WTC11 (cell line): ENCODE measurements around the gene CDIP1. TPM values are rescaled to one million over a fixed set of nuclear protein-coding genes. Genes with fewer than 3 reads are reported as not detected.

Source experiments
- ATAC-seq: fragments of 200-7000 bp; cut with Tn5 transposase; 2 replicates; pipeline ENCODE4 v1.10.0; 2021; ENCODE audit warnings: mild to moderate bottlenecking, moderate library complexity
- CTCF ChIA-PET: fragments of 300-600 bp; sonication (Branson Sonifier 250); formaldehyde crosslinking; loops from one replicate; lab custom pipeline; 2021; ENCODE audit warnings: antibody characterized with exemption; lab: Charles Lee
- POLR2A ChIA-PET: fragments of 350-600 bp; sonication (Branson Sonifier 250); formaldehyde crosslinking; loops from one replicate; lab custom pipeline; 2021; ENCODE audit warnings: antibody characterized with exemption; lab: Charles Lee
- DNase-seq: peaks from one replicate; pipeline ENCODE4 v3.0.0; 2021; ENCODE audit warnings: low spot score
- H3K27ac Mint-ChIP-seq: 2 replicates; pipeline ENCODE4 v1.8.0; 2021; ENCODE audit warnings: mixed read lengths
- H3K27me3 Mint-ChIP-seq: 2 replicates; pipeline ENCODE4 v1.8.0; 2021; ENCODE audit warnings: low read depth, mild to moderate bottlenecking, moderate library complexity, mixed read lengths
- H3K36me3 Mint-ChIP-seq: 2 replicates; pipeline ENCODE4 v1.8.0; 2021; ENCODE audit warnings: mixed read lengths
- H3K4me1 Mint-ChIP-seq: 2 replicates; pipeline ENCODE4 v1.8.0; 2022; ENCODE audit warnings: mixed read lengths
- H3K4me3 Mint-ChIP-seq: 2 replicates; pipeline ENCODE4 v1.8.0; 2021; ENCODE audit warnings: mild to moderate bottlenecking, moderate library complexity, mixed read lengths
- H3K9me3 Mint-ChIP-seq: 2 replicates; pipeline ENCODE4 v1.8.0; 2021; ENCODE audit warnings: mixed read lengths
- AFF4 ChIP-seq: sonication (generic); formaldehyde crosslinking; IDR thresholded peaks from 2 replicates; pipeline ENCODE4 v1.8.1; 2023; ENCODE audit warnings: mild to moderate bottlenecking, missing genetic modification reagents, borderline replicate concordance
- ARID4B ChIP-seq: sonication (generic); formaldehyde crosslinking; IDR thresholded peaks from 2 replicates; pipeline ENCODE4 v1.8.0; 2023; ENCODE audit warnings: missing genetic modification reagents, mild to moderate bottlenecking, borderline replicate concordance
- ATF2 ChIP-seq: sonication (generic); formaldehyde crosslinking; IDR thresholded peaks from 2 replicates; pipeline ENCODE4 v1.8.1; 2022; ENCODE audit warnings: low read depth, missing genetic modification reagents, borderline replicate concordance
- E2F1 ChIP-seq: sonication (generic); formaldehyde crosslinking; IDR thresholded peaks from 2 replicates; pipeline ENCODE4 v1.8.0; 2022; ENCODE audit warnings: mild to moderate bottlenecking, missing genetic modification reagents
- ESRRA ChIP-seq: sonication (generic); formaldehyde crosslinking; IDR thresholded peaks from 2 replicates; pipeline ENCODE4 v1.8.1; 2022; ENCODE audit warnings: mild to moderate bottlenecking, missing genetic modification reagents, borderline replicate concordance
- ETV6 ChIP-seq: sonication (generic); formaldehyde crosslinking; IDR thresholded peaks from 2 replicates; pipeline ENCODE4 v1.8.1; 2022; ENCODE audit warnings: mild to moderate bottlenecking, missing genetic modification reagents
- FOXK1 ChIP-seq: sonication (generic); formaldehyde crosslinking; IDR thresholded peaks from 2 replicates; pipeline ENCODE4 v1.8.0; 2022; ENCODE audit warnings: mild to moderate bottlenecking, moderate library complexity, missing genetic modification reagents
- GABPB1 ChIP-seq: sonication (generic); formaldehyde crosslinking; IDR thresholded peaks from 2 replicates; pipeline ENCODE4 v1.8.1; 2023; ENCODE audit warnings: mild to moderate bottlenecking, missing genetic modification reagents
- MYBL2 ChIP-seq: sonication (generic); formaldehyde crosslinking; IDR thresholded peaks from 2 replicates; pipeline ENCODE4 v1.8.1; 2023; ENCODE audit warnings: mild to moderate bottlenecking, moderate library complexity, missing genetic modification reagents
- NFYB ChIP-seq: sonication (generic); formaldehyde crosslinking; conservative IDR thresholded peaks from 2 replicates; pipeline ENCODE4 v1.8.0; 2022; ENCODE audit warnings: low read depth, missing genetic modification reagents
- USF1 ChIP-seq: sonication (generic); formaldehyde crosslinking; IDR thresholded peaks from 2 replicates; pipeline ENCODE4 v1.8.0; 2022; ENCODE audit warnings: mild to moderate bottlenecking, missing genetic modification reagents
- ZBTB21 ChIP-seq: sonication (generic); formaldehyde crosslinking; IDR thresholded peaks from 2 replicates; pipeline ENCODE4 v1.8.1; 2023; ENCODE audit warnings: mild to moderate bottlenecking, missing genetic modification reagents, borderline replicate concordance
- ZNF232 ChIP-seq: sonication (generic); formaldehyde crosslinking; IDR thresholded peaks from 2 replicates; pipeline ENCODE4 v1.8.0; 2022; ENCODE audit warnings: mild to moderate bottlenecking, missing genetic modification reagents
- ZNF396 ChIP-seq: fragments of 250-450 bp; sonication (Bioruptor Pico); IDR thresholded peaks from 2 replicates; pipeline ENCODE4 v1.8.0; 2021; ENCODE audit warnings: mild to moderate bottlenecking, moderate library complexity, borderline replicate concordance
- ZNF423 ChIP-seq: fragments of 250-450 bp; sonication (Bioruptor Pico); IDR thresholded peaks from 2 replicates; pipeline ENCODE4 v2.1.2; 2022; ENCODE audit warnings: mild to moderate bottlenecking, moderate library complexity
- ZNF512 ChIP-seq: sonication (generic); formaldehyde crosslinking; IDR thresholded peaks from 2 replicates; pipeline ENCODE4 v1.8.1; 2022; ENCODE audit warnings: missing genetic modification reagents, borderline replicate concordance
- ZNF671 ChIP-seq: fragments of 250-450 bp; sonication (Bioruptor Pico); IDR thresholded peaks from 2 replicates; pipeline ENCODE4 v1.8.0; 2021; ENCODE audit warnings: mild to moderate bottlenecking
- ZSCAN18 ChIP-seq: fragments of 250-450 bp; sonication (Bioruptor Pico); IDR thresholded peaks from 2 replicates; pipeline ENCODE4 v2.1.2; 2022; ENCODE audit warnings: mild to moderate bottlenecking, moderate library complexity
- total RNA-seq: library from RNA; stranded (reverse); gene quantifications from 3 replicates; pipeline ENCODE4 v1.2.3, GENCODE V29; 2021

Gene CDIP1
- total RNA-seq, 1 experiment from 2014 or later, result 68.9 TPM

GRCh38 chr16:4474192-4474961 lies 64.2 kb downstream of the CDIP1 start, which contains the start of gene NMRAL1:
Gene NMRAL1 (minus strand): TSS chr16:4474625. CDS start chr16:4474132, 493 bp downstream.
- ChIA-PET CTCF (interaction anchor here (0.9 to 2.2 kb wide), 6 partner anchors 33 to 220 kb away, joined by 3 to 6 read pairs (median 4); no protein-coding TSS in a partner anchor), POLR2A (interaction anchor here (0.6 to 1.2 kb wide), 5 partner anchors 10 to 258 kb away, joined by 3 to 7 read pairs (median 4); no protein-coding TSS in a partner anchor)
- H3K27ac Mint-ChIP-seq, result 0 out of 2 replicates have a peak within 1 kb of the TSS, but pooled peaks have one; percentile 60
- TF ChIP-seq GABPB1 (CRISPR knock-in tag) (peak; percentile 39; the same call in 1 of the 2 replicates), ZNF671 (CRISPR knock-in tag) (no peak), ZNF232 (peak; percentile 95), ATF2 (0 out of 2 replicates have a peak, but pooled peaks have one; percentile 71), NFYB (CRISPR knock-in tag) (peak; percentile 48; the same call in 1 of the 2 replicates), ZNF512 (CRISPR knock-in tag) (0 out of 2 replicates have a peak, but pooled peaks have one; percentile 49), ZBTB21 (CRISPR knock-in tag) (peak; percentile 88; the same call in 1 of the 2 replicates), AFF4 (no peak), FOXK1 (CRISPR knock-in tag) (peak; percentile 95), ZNF423 (no peak), ESRRA (CRISPR knock-in tag) (no peak), ZSCAN18 (no peak), ZNF396 (no peak), E2F1 (CRISPR knock-in tag) (peak; percentile 84), ARID4B (CRISPR knock-in tag) (peak; percentile 76; the same call in 1 of the 2 replicates), ETV6 (CRISPR knock-in tag) (peak; percentile 96), MYBL2 (CRISPR knock-in tag) (peak; percentile 91; the same call in 1 of the 2 replicates), USF1 (CRISPR knock-in tag) (peak; percentile 86)

More at GRCh38 chr16:4474192-4474961, 64.2 kb downstream of the CDIP1 start, which contains the start of gene NMRAL1:
- peaks cover 16% of the 10 kb centered on the region for H3K27me3 Mint-ChIP-seq
- peaks cover 10% of the 10 kb centered on the region for H3K36me3 Mint-ChIP-seq
- DNase-seq, result peak; percentile 94
- peak within 1 kb of the TSS; percentile 72 for H3K4me3 Mint-ChIP-seq
- ATAC-seq, result peak; percentile 80
- peaks cover 19% of the 10 kb centered on the region for H3K4me1 Mint-ChIP-seq
- peaks cover 7% of the 10 kb centered on the region for H3K9me3 Mint-ChIP-seq
